ENCODE measurements around the gene LMAN2.

Gene LMAN2

GRCh38 chr5:177351392-177352329, at the start of gene LMAN2:
Gene LMAN2 (minus strand): TSS chr5:177351668. CDS start chr5:177351647, 21 bp downstream.
- H3K27me3 ChIP-seq (replicated peaks; ENCODE audit: control insufficient read depth, insufficient read depth, low read length) = no peaks in the 10 kb centered on the region
- H3K4me3 ChIP-seq (replicated peaks; ENCODE audit: low read depth, low read length) = peak within 1 kb of the TSS; percentile 81
- H3K36me3 ChIP-seq (ENCODE audit: control insufficient read depth, insufficient read depth, low read length) = peaks cover 11% of the 10 kb centered on the region
- TF ChIP-seq CTCF (IDR thresholded peaks at IDR 0.05; ENCODE audit: insufficient read depth, low read length, poor library complexity, severe bottlenecking) = no peak
- DNase-seq (ENCODE audit: extremely low read depth, insufficient read length) = peak; percentile 96

GRCh38 chr5:177399997-177400868, 48.8 kb upstream of the LMAN2 start, which contains the start of gene PFN3:
Gene PFN3 (minus strand): TSS chr5:177400661. CDS start chr5:177400576, 85 bp downstream.
- H3K27me3 ChIP-seq (replicated peaks; ENCODE audit: control insufficient read depth, insufficient read depth, low read length) = no peaks in the 10 kb centered on the region
- no peak within 1 kb of the TSS for H3K4me3 ChIP-seq (replicated peaks; ENCODE audit: low read depth, low read length)
- no peaks in the 10 kb centered on the region for H3K36me3 ChIP-seq (ENCODE audit: control insufficient read depth, insufficient read depth, low read length)
- no peak for TF ChIP-seq CTCF (IDR thresholded peaks at IDR 0.05; ENCODE audit: insufficient read depth, low read length, poor library complexity, severe bottlenecking)
- DNase-seq (ENCODE audit: extremely low read depth, insufficient read length) = no peak

GRCh38 chr5:177397875-177398390, 46.5 kb upstream of the LMAN2 start:
- DNase-seq (ENCODE audit: extremely low read depth, insufficient read length) = no peak
- TF ChIP-seq CTCF (IDR thresholded peaks at IDR 0.05; ENCODE audit: insufficient read depth, low read length, poor library complexity, severe bottlenecking) = no peak
- no peaks in the 10 kb centered on the region for H3K27me3 ChIP-seq (replicated peaks; ENCODE audit: control insufficient read depth, insufficient read depth, low read length)
- no peaks in the 10 kb centered on the region for H3K36me3 ChIP-seq (ENCODE audit: control insufficient read depth, insufficient read depth, low read length)
- no peak overlapping the region for H3K4me3 ChIP-seq (replicated peaks; ENCODE audit: low read depth, low read length)

DNA sequence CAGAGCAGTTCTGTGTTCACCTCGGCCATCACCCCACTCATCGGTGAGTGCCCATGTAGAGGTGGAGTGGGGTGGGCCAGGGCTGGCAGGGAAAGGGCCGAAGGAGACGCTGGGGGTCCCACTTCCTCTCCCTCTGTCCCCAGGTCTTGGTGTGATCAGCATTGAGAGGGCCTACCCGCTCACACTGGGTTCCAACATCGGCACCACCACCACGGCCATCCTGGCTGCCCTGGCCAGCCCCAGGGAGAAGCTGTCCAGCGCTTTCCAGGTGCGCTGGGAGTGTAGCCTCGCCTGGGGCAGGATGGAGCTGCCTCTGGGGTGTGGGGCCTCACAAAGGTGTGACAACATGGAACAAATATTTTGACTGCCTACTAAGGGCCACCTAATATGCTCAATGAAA, 45.3 kb upstream of the LMAN2 start:
- TF ChIP-seq CTCF (IDR thresholded peaks at IDR 0.05; ENCODE audit: insufficient read depth, low read length, poor library complexity, severe bottlenecking) = no peak
- H3K27me3 ChIP-seq (replicated peaks; ENCODE audit: control insufficient read depth, insufficient read depth, low read length) = no peaks in the 10 kb centered on the region

GRCh38 chr5:177396078-177396477, 44.6 kb upstream of the LMAN2 start:
- Histone ChIP-seq H3K4me3 (replicated peaks; ENCODE audit: low read depth, low read length) (no peak overlapping the region), H3K36me3 (ENCODE audit: control insufficient read depth, insufficient read depth, low read length) (no peaks in the 10 kb centered on the region), H3K27me3 (replicated peaks; ENCODE audit: control insufficient read depth, insufficient read depth, low read length) (no peaks in the 10 kb centered on the region)
- TF ChIP-seq CTCF (IDR thresholded peaks at IDR 0.05; ENCODE audit: insufficient read depth, low read length, poor library complexity, severe bottlenecking) = no peak
- DNase-seq (ENCODE audit: extremely low read depth, insufficient read length) = no peak

More for the DNA sequence above, 45.3 kb upstream of the LMAN2 start:
- no peak overlapping the region for H3K4me3 ChIP-seq (replicated peaks; ENCODE audit: low read depth, low read length)
- DNase-seq (ENCODE audit: extremely low read depth, insufficient read length) = no peak
- H3K36me3 ChIP-seq (ENCODE audit: control insufficient read depth, insufficient read depth, low read length) = no peaks in the 10 kb centered on the region

All from GM06990 (cell line).